ENCODE measurements around the gene DGKQ. TPM values are rescaled to one million over a fixed set of nuclear protein-coding genes. Genes with fewer than 3 reads are reported as not detected.

DGKQ gene
- total and polyA plus RNA-seq, 9 of the 15 experiments (the other 6 are each of a cell fraction or from before 2014, with no cell fraction given): 0.17 to 22.0 (median 5.6) TPM

- TF ChIP-seq ARID4B (CRISPR knock-in tag; IDR thresholded peaks at IDR 0.05): peak; percentile 66; the same call in 1 of the 2 replicates
Measured at GRCh38 chr4:972651-973424, 531 bp downstream of the DGKQ start (continued).

- Histone ChIP-seq H4K20me1 (replicated peaks; ENCODE audit: control insufficient read depth, insufficient read depth, low read length) (no peaks in the 10 kb centered on the region; the same call in 1 of the 2 replicates), H3K9ac (ENCODE audit: insufficient read depth in 1 of 2, low read depth in 2 of 2, low read length in 2 of 2) (peak overlapping the region in 1 of 2 experiments; percentile 95; a peak in 2 of 4 replicates), H3K27me3 (ENCODE audit: control insufficient read depth in 2 of 2, insufficient read depth in 2 of 2, low read length in 2 of 2) (no peaks in the 10 kb centered on the region), H3K27ac (ENCODE audit: extremely low read depth, low read depth, low read length) (no peak overlapping the region), H3K9me1 (ENCODE audit: control insufficient read depth, insufficient read depth, low read length) (no peaks in the 10 kb centered on the region), H3K4me3 (peak overlapping the region; percentile 79; the same call in 1 of the 2 replicates), H2AFZ (ENCODE audit: low read depth, low read length) (no peak overlapping the region), H3K9me3 (replicated peaks; ENCODE audit: control insufficient read depth, insufficient read depth, low read depth, low read length) (no peaks in the 10 kb centered on the region), H3K4me2 (ENCODE audit: insufficient read depth, low read length) (no peak overlapping the region; the same call in 1 of the 2 replicates), H3K79me2 (ENCODE audit: control insufficient read depth, insufficient read depth, low read length) (peaks cover 10% of the 10 kb centered on the region; the same call in 2 of the 3 replicates), H3K4me1 (replicated peaks in 1 of 2; ENCODE audit: control insufficient read depth in 2 of 2, insufficient read depth in 2 of 2, low read length in 2 of 2) (peaks cover 0 to 64% of the 10 kb centered on the region in 2 experiments; a peak in 4 of 5 replicates), H3K36me3 (ENCODE audit: control insufficient read depth, insufficient read depth, low read length) (peaks cover 3% of the 10 kb centered on the region; the same call in 1 of the 3 replicates)
- no TSS peak for BruUV-seq (replicated peaks)
- no peak for ATAC-seq
- intact Hi-C loops (cut with micrococcal nuclease): loop anchor here (2.0 kb wide), 1 partner anchor 41 kb away; no protein-coding TSS in a partner anchor
- WGBS (ENCODE audit: insufficient coverage, low coverage, missing lambda C conversion rate): 80% methylated on average over 6 of the region's 24 CpGs
- CTCF ChIA-PET (ENCODE audit: low intra/inter-chr PET ratio): no interaction called here
- no peak for FAIRE-seq
- in situ Hi-C loops (cut with MboI): no loop called here
- DNase-seq (ENCODE audit: extremely low read depth in 1 of 4, low spot score in 3 of 4): no peak
- POLR2A ChIA-PET: no interaction called here
- TF ChIP-seq ZNF324 (CRISPR knock-in tag; IDR thresholded peaks at IDR 0.05) (no peak), ZEB2 (IDR thresholded peaks at IDR 0.05) (no peak), ZBTB43 (CRISPR knock-in tag; IDR thresholded peaks at IDR 0.05) (no peak), ERF (CRISPR knock-in tag; IDR thresholded peaks at IDR 0.05) (no peak)
Measured at GRCh38 chr4:971666-972500, 1.5 kb downstream of the DGKQ start.
